ENCODE results near the gene GFOD1. TPM values are rescaled to one million over a fixed set of nuclear protein-coding genes. Genes with fewer than 3 reads are reported as not detected.

Gene GFOD1
- total and polyA plus RNA-seq, 10 of the 15 experiments (the other 5 are each of a cell fraction or from before 2014, with no cell fraction given), result 6.5 to 41.4 (median 16.0) TPM

GRCh38 chr6:13355043-13355945 lies 132.1 kb downstream of the GFOD1 start (continued):
- TF ChIP-seq, protein P1, sequence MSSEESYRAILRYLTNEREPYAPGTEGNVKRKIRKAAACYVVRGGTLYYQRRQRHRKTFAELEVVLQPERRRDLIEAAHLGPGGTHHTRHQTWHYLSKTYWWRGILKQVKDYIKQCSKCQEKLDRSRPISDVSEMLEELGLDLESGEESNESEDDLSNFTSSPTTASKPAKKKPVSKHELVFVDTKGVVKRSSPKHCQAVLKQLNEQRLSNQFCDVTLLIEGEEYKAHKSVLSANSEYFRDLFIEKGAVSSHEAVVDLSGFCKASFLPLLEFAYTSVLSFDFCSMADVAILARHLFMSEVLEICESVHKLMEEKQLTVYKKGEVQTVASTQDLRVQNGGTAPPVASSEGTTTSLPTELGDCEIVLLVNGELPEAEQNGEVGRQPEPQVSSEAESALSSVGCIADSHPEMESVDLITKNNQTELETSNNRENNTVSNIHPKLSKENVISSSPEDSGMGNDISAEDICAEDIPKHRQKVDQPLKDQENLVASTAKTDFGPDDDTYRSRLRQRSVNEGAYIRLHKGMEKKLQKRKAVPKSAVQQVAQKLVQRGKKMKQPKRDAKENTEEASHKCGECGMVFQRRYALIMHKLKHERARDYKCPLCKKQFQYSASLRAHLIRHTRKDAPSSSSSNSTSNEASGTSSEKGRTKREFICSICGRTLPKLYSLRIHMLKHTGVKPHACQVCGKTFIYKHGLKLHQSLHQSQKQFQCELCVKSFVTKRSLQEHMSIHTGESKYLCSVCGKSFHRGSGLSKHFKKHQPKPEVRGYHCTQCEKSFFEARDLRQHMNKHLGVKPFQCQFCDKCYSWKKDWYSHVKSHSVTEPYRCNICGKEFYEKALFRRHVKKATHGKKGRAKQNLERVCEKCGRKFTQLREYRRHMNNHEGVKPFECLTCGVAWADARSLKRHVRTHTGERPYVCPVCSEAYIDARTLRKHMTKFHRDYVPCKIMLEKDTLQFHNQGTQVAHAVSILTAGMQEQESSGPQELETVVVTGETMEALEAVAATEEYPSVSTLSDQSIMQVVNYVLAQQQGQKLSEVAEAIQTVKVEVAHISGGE (CRISPR knock-in tag; IDR thresholded peaks at IDR 0.05), result no peak
- TF ChIP-seq, protein P2, sequence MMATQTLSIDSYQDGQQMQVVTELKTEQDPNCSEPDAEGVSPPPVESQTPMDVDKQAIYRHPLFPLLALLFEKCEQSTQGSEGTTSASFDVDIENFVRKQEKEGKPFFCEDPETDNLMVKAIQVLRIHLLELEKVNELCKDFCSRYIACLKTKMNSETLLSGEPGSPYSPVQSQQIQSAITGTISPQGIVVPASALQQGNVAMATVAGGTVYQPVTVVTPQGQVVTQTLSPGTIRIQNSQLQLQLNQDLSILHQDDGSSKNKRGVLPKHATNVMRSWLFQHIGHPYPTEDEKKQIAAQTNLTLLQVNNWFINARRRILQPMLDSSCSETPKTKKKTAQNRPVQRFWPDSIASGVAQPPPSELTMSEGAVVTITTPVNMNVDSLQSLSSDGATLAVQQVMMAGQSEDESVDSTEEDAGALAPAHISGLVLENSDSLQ (IDR thresholded peaks at IDR 0.05), result peak; percentile 43; the same call in 1 of the 2 replicates
- TF ChIP-seq ESRRA (IDR thresholded peaks at IDR 0.05; ENCODE audit: low read length), result no peak
- no peak for TF ChIP-seq ZNF24 (IDR thresholded peaks at IDR 0.05)
- no peak for TF ChIP-seq BCL3 (IDR thresholded peaks at IDR 0.05; ENCODE audit: borderline replicate concordance, insufficient read depth, low read depth, low read length, poor library complexity, severe bottlenecking)
- TF ChIP-seq SMAD1 (IDR thresholded peaks at IDR 0.05; ENCODE audit: low read depth, partially characterized antibody), result no peak
- TF ChIP-seq ZNF687 (IDR thresholded peaks at IDR 0.05), result no peak
- TF ChIP-seq YBX1 (IDR thresholded peaks at IDR 0.05), result no peak
- TF ChIP-seq GABPA (IDR thresholded peaks at IDR 0.05; ENCODE audit: low read depth), result no peak
- no peak for TF ChIP-seq ZBTB4 (CRISPR knock-in tag; IDR thresholded peaks at IDR 0.05)

All from GM12878 (cell line).